Sigmoid colon (tissue), 7 donors: ENCODE measurements around the gene KLF1. TPM values are rescaled to one million over a fixed set of nuclear protein-coding genes. Genes with fewer than 3 reads are reported as not detected.

Experiments
- DNase-seq: peaks from one replicate; pipeline ENCODE4 v3.0.0-alpha.2; 2019
- H3K27ac ChIP-seq, 4 donors: fragments of 200-600 bp; sonication (generic); one replicate each; pipeline ENCODE4 v1.5.1; 2016 to 2019; ENCODE audit warnings: mild to moderate bottlenecking in 1 of 4
- H3K27me3 ChIP-seq, 3 donors: fragments of 200-600 bp; sonication (generic); one replicate each; pipeline ENCODE4 v1.5.1; 2019; ENCODE audit warnings: mild to moderate bottlenecking in 1 of 3
- H3K36me3 ChIP-seq, 4 donors: fragments of 200-600 bp; sonication (generic); one replicate each; pipeline ENCODE4 v1.5.1; 2016 to 2019
- H3K4me1 ChIP-seq, 4 donors: fragments of 200-600 bp; sonication (generic); one replicate each; pipeline ENCODE4 v1.5.1; 2017 to 2019
- H3K4me3 ChIP-seq, 4 donors: fragments of 200-600 bp; sonication (generic); one replicate each; pipeline ENCODE4 v1.5.1; 2017 to 2019; ENCODE audit warnings: mild to moderate bottlenecking in 2 of 4, moderate library complexity in 1 of 4
- H3K9me3 ChIP-seq, 4 donors: fragments of 200-600 bp in 3 of 4; sonication (generic) in 3 of 4; one replicate each; pipeline versions ENCODE4 v1.5.1 to v1.6.1; 2013 to 2019
- EP300 ChIP-seq, 4 donors: sonication (generic); formaldehyde crosslinking; IDR thresholded peaks; one replicate each; pipeline ENCODE4 v1.6.1; 2017; ENCODE audit warnings: antibody characterized with exemption in 4 of 4
- POLR2A ChIP-seq, 2 donors: fragments of 450-650 bp; IDR thresholded peaks; one replicate each; pipeline ENCODE4 v1.6.1; 2016; ENCODE audit warnings: antibody characterized with exemption in 2 of 2, mild to moderate bottlenecking in 2 of 2, moderate library complexity in 2 of 2
- POLR2AphosphoS5 ChIP-seq, 4 donors: sonication (generic); formaldehyde crosslinking; IDR thresholded peaks; one replicate each; pipeline ENCODE4 v1.6.1; 2017; ENCODE audit warnings: antibody characterized with exemption in 4 of 4
- WGBS, 2 donors: extraction: QIAGEN DNeasy Blood & Tissue Kit; methylation state at CpG; one replicate each; pipeline ENCODE4 v1.1.7; 2013; 5-methylcytosine and 5-hydroxymethylcytosine counted together
- intact Hi-C: fragments of 100-400 bp; cut with DNase I; formaldehyde crosslinking; loops from one replicate; pipeline ENCODE4 v1.15.1; 2023
- polyA plus RNA-seq, 3 donors: library from polyadenylated mRNA; stranded (reverse); fragments of 200-250 nt; gene quantifications; one replicate each; pipeline ENCODE4 v1.2.3, GENCODE V29; 2013
- total RNA-seq, 4 donors: library from RNA; depleted of rRNA; stranded (reverse); fragments of >200 nt; gene quantifications; one replicate each; pipeline ENCODE4 v1.1.0, GENCODE V29; 2016
- TF ChIP-seq, protein P1 (sequence below), 4 experiments: fragments of 450-650 bp in 3 of 4; fragments of 200-600 bp in 1 of 4; IDR thresholded peaks; one replicate each; pipeline ENCODE4 v1.5.1; 2016 to 2019; ENCODE audit warnings: antibody characterized with exemption in 4 of 4, mild to moderate bottlenecking in 3 of 4, moderate library complexity in 2 of 4
- donor health status: healthy with polysubstance abuse.
- donor health status: Bipolar disorder and iron deficiency.
- donor health status: healthy.

Gene KLF1
- total and polyA plus RNA-seq, 7 donors, result 0.10 TPM; not detected in 6

DNA sequence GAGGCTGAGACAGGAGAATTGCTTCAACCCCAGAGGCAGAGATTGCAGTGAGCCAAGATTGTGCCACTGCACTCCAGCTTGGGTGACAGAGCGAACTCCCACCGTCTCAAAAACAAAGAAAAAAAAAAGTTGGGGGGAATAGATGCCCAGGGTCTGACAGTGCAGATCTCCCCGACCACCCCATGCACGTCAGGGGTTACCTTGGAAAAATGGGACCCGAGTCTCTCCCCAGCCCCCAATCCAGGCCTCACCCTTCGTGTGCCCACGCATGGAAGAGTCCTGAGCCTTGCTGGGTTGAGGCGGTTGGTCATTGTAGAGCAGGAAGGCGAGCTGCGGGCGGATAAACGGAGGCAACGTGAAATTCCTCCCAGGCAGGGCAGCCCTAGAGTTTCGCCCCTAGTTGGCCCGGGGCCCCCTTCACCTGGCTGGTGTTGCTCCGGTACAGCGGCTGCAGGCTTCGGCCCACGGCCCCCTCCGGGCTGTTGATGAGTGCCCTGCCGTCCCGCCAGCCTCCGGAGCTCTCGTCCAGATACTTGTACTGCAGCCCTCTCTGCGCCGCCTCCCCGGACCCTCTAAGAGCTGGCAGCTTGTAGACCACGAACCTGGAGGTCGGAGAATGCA, 6.3 kb downstream of the KLF1 start:
- H3K27me3 ChIP-seq, result peaks cover 5 to 15% (median 10%) of the 10 kb centered on the region in 3 donors
- H3K4me3 ChIP-seq, result peak overlapping the region; percentile 50 to 88 (median 80)
- H3K36me3 ChIP-seq, result peaks cover 0 to 32% (median 19%) of the 10 kb centered on the region in 4 donors
- TF ChIP-seq POLR2AphosphoS5 (IDR thresholded peaks at IDR 0.05), result no peak
- TF ChIP-seq, protein P1, sequence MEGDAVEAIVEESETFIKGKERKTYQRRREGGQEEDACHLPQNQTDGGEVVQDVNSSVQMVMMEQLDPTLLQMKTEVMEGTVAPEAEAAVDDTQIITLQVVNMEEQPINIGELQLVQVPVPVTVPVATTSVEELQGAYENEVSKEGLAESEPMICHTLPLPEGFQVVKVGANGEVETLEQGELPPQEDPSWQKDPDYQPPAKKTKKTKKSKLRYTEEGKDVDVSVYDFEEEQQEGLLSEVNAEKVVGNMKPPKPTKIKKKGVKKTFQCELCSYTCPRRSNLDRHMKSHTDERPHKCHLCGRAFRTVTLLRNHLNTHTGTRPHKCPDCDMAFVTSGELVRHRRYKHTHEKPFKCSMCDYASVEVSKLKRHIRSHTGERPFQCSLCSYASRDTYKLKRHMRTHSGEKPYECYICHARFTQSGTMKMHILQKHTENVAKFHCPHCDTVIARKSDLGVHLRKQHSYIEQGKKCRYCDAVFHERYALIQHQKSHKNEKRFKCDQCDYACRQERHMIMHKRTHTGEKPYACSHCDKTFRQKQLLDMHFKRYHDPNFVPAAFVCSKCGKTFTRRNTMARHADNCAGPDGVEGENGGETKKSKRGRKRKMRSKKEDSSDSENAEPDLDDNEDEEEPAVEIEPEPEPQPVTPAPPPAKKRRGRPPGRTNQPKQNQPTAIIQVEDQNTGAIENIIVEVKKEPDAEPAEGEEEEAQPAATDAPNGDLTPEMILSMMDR (IDR thresholded peaks at IDR 0.05), result peak in 1 of 4 experiments; percentile 14
- intact Hi-C loops, result loop anchor here (10.0 kb wide), 1 partner anchor 224 kb away; the partner anchor contains the start of gene LYL1
- H3K4me1 ChIP-seq, result peaks cover 0 to 30% (median 25%) of the 10 kb centered on the region in 4 donors
- peak overlapping the region; percentile 89 to 97 (median 94) for H3K27ac ChIP-seq
- no peaks in the 10 kb centered on the region for H3K9me3 ChIP-seq
- peak; percentile 77 for DNase-seq
- 12 to 17% methylated on average over 29 of the region's 29 CpGs for WGBS, 2 donors

DNA sequence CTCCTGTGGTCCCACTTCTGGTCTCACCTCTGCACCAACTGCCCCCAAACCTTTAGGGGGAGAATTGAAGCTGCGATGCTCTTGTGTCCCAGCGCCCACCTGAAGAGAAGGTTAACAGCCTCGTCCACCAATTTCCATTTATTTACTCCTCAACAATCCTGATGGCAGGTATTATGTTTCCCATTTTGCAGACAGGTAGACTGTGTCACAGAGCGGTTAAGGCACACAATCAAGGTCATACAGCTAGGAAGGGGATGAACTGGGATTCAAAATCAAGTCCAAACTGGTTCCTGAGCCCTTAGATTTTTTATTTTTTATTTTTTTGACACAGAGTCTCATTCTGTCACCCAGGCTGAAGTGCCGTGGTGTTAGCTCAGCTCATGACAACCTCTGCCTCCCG, 11.9 kb downstream of the KLF1 start:
- peaks cover 0 to 3% (median 2%) of the 10 kb centered on the region in 4 donors for H3K4me1 ChIP-seq
- intact Hi-C loops, result no loop called here
- H3K27ac ChIP-seq, result no peak overlapping the region
- H3K27me3 ChIP-seq, result no peaks in the 10 kb centered on the region
- no peak overlapping the region for H3K4me3 ChIP-seq
- TF ChIP-seq POLR2A (IDR thresholded peaks at IDR 0.05), result no peak
- no peak for TF ChIP-seq POLR2AphosphoS5 (IDR thresholded peaks at IDR 0.05)
- TF ChIP-seq EP300 (IDR thresholded peaks at IDR 0.05), result no peak
- TF ChIP-seq, protein P1 (IDR thresholded peaks at IDR 0.05), result no peak
- H3K36me3 ChIP-seq, result peaks cover 0 to 45% (median 19%) of the 10 kb centered on the region in 4 donors
- no peaks in the 10 kb centered on the region for H3K9me3 ChIP-seq
- 95% methylated on average over 6 of the region's 6 CpGs for WGBS, 2 donors
- DNase-seq, result no peak

DNA sequence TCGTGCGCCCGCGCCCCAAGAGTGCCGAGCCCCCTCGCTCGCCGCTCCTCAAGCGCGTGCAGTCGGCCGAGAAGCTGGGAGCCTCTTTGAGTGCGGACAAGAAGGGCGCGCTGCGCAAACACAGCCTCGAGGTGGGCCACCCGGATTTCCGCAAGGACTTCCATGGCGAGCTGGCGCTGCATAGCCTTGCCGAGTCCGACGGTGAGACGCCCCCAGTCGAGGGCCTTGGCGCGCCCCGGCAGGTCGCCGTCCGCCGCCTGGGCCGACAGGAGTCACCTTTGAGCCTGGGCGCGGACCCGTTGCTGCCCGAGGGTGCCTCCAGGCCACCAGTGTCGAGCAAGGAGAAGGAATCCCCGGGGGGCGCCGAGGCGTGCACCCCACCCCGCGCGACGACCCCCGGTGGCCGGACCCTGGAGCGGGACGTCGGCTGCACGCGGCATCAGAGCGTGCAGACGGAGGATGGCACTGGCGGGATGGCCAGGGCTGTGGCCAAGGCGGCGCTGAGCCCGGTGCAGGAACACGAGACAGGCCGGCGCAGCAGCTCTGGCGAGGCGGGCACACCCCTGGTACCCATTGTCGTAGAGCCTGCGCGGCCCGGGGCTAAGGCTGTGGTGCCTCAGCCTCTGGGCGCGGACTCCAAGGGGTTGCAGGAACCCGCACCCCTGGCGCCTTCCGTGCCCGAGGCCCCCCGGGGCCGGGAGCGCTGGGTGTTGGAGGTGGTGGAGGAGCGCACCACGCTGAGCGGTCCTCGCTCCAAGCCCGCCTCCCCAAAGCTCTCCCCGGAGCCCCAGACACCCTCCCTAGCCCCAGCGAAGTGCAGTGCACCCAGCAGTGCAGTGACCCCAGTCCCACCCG, 12.9 kb downstream of the KLF1 start:
- H3K27me3 ChIP-seq, result no peaks in the 10 kb centered on the region
- no peak overlapping the region for H3K4me3 ChIP-seq
- TF ChIP-seq EP300 (IDR thresholded peaks at IDR 0.05) (no peak), POLR2AphosphoS5 (IDR thresholded peaks at IDR 0.05) (no peak), POLR2A (IDR thresholded peaks at IDR 0.05) (no peak)
- TF ChIP-seq, protein P1 (IDR thresholded peaks at IDR 0.05), result no peak
- WGBS, 2 donors, result 79 to 86% methylated on average over 86 of the region's 86 CpGs
- H3K4me1 ChIP-seq, result no peaks in the 10 kb centered on the region
- H3K9me3 ChIP-seq, result no peaks in the 10 kb centered on the region
- H3K36me3 ChIP-seq, result peaks cover 0 to 45% (median 19%) of the 10 kb centered on the region in 4 donors
- intact Hi-C loops, result no loop called here
- no peak for DNase-seq
- no peak overlapping the region for H3K27ac ChIP-seq

DNA sequence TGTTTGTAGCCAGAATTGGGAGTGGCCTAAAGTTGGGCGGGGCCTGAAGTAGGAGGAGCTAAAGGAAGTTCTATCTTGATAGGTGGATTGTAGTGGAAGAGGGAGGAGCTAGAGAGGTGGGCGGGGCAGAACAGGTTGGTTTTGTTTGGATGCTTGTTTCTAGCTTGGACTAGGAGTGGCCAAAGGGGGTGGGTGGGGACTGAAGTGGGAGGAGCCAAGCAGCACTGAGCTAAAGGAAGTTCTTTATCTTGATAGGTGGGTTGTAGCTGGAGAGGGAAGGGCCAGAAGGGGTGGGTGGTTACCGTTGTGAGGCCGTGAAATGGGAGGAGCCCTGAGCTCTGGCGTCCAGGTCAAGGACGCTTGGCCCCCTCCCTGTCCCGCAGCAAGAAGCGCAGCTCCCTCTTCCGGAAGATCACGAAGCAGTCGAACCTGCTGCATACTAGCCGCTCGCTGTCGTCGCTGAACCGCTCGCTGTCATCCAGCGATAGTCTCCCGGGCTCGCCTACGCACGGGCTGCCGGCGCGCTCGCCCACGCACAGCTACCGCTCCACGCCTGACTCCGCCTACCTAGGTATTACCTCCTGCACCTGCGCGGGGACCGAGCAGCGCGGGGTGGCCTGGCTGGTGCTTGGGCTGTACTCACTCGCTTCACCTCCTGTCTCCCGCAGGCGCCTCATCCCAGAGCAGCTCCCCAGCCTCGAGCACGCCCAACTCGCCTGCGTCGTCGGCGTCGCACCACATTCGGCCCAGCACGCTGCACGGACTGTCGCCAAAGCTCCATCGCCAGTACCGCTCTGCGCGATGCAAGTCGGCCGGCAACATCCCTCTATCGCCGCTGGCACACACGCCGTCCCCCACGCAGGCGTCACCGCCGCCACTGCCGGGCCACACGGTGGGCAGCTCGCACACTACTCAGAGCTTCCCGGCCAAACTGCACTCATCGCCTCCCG, 13.8 kb downstream of the KLF1 start:
- intact Hi-C loops, result no loop called here
- TF ChIP-seq, protein P1 (IDR thresholded peaks at IDR 0.05), result no peak
- TF ChIP-seq POLR2AphosphoS5 (IDR thresholded peaks at IDR 0.05) (no peak), POLR2A (IDR thresholded peaks at IDR 0.05) (no peak)
- no peak for DNase-seq
- Histone ChIP-seq H3K27ac (no peak overlapping the region), H3K27me3 (peaks cover 0 to 6% (median 3%) of the 10 kb centered on the region in 3 donors), H3K4me1 (no peaks in the 10 kb centered on the region), H3K36me3 (peaks cover 0 to 39% (median 15%) of the 10 kb centered on the region in 4 donors), H3K4me3 (peak overlapping the region in 1 of 4 donors; percentile 14), H3K9me3 (no peaks in the 10 kb centered on the region)
- WGBS, 2 donors, result 41 to 63% methylated on average over 70 of the region's 70 CpGs
